SU-DHL-6 (cell line): ENCODE measurements around the gene RAB3C.

Experiments
- H2AFZ ChIP-seq: fragments of 200-600 bp; sonication (generic); 2 replicates; pipeline ENCODE4 v1.6.1; 2014; ENCODE audit warnings: low read depth, mild to moderate bottlenecking, moderate library complexity, mixed read lengths, antibody characterized with exemption, low read length; ENCODE audit not compliant: severe bottlenecking
- H3F3A ChIP-seq: fragments of 200-600 bp; shearing (Covaris generic); 2 replicates; pipeline ENCODE4 v1.6.0; 2016; ENCODE audit warnings: antibody characterized with exemption, mild to moderate bottlenecking; ENCODE audit not compliant: insufficient read depth
- H3K27ac ChIP-seq: fragments of 200-600 bp; sonication (generic); 2 replicates; pipeline ENCODE4 v1.5.1; 2016; ENCODE audit warnings: low read depth, mild to moderate bottlenecking, low read length, moderate library complexity, mixed read lengths
- H3K27me3 ChIP-seq: fragments of 200-600 bp; sonication (generic), shearing (Covaris generic); 2 replicates; pipeline ENCODE4 v1.6.0; 2014; ENCODE audit warnings: mild to moderate bottlenecking, low read length
- H3K36me3 ChIP-seq: fragments of 200-600 bp; sonication (generic); 2 replicates; pipeline ENCODE4 v1.6.1; 2014; ENCODE audit warnings: mild to moderate bottlenecking, low read length, mixed read lengths
- H3K4me2 ChIP-seq: fragments of 300-600, 200-600 bp; shearing (Covaris generic), sonication (generic); 2 replicates; pipeline ENCODE4 v1.6.0; 2014; ENCODE audit warnings: low read length, low read depth, mild to moderate bottlenecking; ENCODE audit not compliant: poor library complexity, severe bottlenecking
- H3K4me3 ChIP-seq: fragments of 200-600 bp; sonication (generic); 2 replicates; pipeline ENCODE4 v1.5.1; 2014; ENCODE audit warnings: antibody characterized with exemption, low read length, mild to moderate bottlenecking, mixed read lengths; ENCODE audit not compliant: insufficient read depth, poor library complexity, severe bottlenecking
- H3K79me2 ChIP-seq: fragments of 200-600 bp; sonication (generic); 2 replicates; pipeline ENCODE4 v1.6.1; 2014; ENCODE audit warnings: mild to moderate bottlenecking, low read length, moderate library complexity; ENCODE audit not compliant: insufficient read depth
- H3K9ac ChIP-seq: fragments of 200-600 bp; sonication (generic); 2 replicates; pipeline ENCODE4 v1.7.0; 2014; ENCODE audit warnings: mild to moderate bottlenecking, low read length
- H3K9me2 ChIP-seq: fragments of 200-600 bp; sonication (generic); replicated peaks from 2 replicates; pipeline ENCODE4 v1.6.1; 2014; ENCODE audit warnings: low read length; ENCODE audit not compliant: insufficient read depth
- H3K9me3 ChIP-seq: fragments of 200-600 bp; sonication (generic); 2 replicates; pipeline ENCODE4 v1.6.1; 2014; ENCODE audit warnings: low read length, mixed read lengths; ENCODE audit not compliant: insufficient read depth
- H4K20me1 ChIP-seq: fragments of 200-600 bp; sonication (generic); 2 replicates; pipeline ENCODE4 v1.6.1; 2014; ENCODE audit warnings: low read depth, mild to moderate bottlenecking, antibody characterized with exemption, low read length, moderate library complexity, mixed read lengths
- EZH2phosphoT487 ChIP-seq: fragments of 200-600 bp; sonication (generic), shearing (Covaris generic); conservative IDR thresholded peaks from 2 replicates; pipeline ENCODE4 v1.6.1; 2018; ENCODE audit warnings: mild to moderate bottlenecking, antibody characterized with exemption, low read length, moderate library complexity, mixed read lengths
- TF ChIP-seq, protein P1 (sequence below): fragments of 200-600 bp; sonication (generic); IDR thresholded peaks from one replicate; pipeline ENCODE4 v1.5.1; 2017; ENCODE audit warnings: antibody characterized with exemption, mild to moderate bottlenecking, low read length, moderate library complexity; ENCODE audit not compliant: insufficient read depth, poor library complexity, severe bottlenecking

The RAB3C gene

DNA sequence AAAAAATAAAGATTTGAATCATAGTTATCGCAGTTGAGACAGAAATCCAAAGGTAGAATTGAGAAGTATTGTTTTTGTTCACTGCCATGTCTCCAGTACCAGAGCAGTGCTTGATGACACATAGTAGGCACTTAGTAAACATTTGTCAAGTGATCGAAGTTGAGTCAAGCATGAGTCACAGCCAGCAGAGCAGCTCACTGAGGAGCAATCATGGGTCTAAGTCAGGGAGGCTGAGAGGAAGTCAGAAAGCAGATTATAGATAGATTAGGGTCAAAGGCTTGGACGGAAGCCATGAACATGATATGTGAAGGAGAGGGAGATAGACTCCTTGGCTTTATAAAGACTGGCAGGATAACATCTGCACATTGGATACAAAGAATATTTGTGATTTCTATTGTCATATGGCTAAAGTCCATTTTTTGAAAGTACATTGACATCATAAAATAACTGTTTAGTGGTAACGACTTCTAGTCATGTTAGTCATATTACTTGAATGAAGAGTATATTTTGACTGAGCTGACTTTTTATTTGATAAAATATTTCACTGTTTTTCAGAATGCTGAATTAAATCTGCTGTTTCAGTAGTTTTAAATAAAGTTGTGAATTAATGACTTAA is 168.5 kb downstream of the RAB3C start:
- no peaks in the 10 kb centered on the region for H3K9me2 ChIP-seq
- H3K36me3 ChIP-seq = no peaks in the 10 kb centered on the region
- no peaks in the 10 kb centered on the region for H4K20me1 ChIP-seq
- no peaks in the 10 kb centered on the region for H3K79me2 ChIP-seq
- no peak overlapping the region for H3K27ac ChIP-seq
- peaks cover 1% of the 10 kb centered on the region; the same call in 1 of the 2 replicates for H3K27me3 ChIP-seq
- no peak for TF ChIP-seq EZH2phosphoT487
- TF ChIP-seq, protein P1, sequence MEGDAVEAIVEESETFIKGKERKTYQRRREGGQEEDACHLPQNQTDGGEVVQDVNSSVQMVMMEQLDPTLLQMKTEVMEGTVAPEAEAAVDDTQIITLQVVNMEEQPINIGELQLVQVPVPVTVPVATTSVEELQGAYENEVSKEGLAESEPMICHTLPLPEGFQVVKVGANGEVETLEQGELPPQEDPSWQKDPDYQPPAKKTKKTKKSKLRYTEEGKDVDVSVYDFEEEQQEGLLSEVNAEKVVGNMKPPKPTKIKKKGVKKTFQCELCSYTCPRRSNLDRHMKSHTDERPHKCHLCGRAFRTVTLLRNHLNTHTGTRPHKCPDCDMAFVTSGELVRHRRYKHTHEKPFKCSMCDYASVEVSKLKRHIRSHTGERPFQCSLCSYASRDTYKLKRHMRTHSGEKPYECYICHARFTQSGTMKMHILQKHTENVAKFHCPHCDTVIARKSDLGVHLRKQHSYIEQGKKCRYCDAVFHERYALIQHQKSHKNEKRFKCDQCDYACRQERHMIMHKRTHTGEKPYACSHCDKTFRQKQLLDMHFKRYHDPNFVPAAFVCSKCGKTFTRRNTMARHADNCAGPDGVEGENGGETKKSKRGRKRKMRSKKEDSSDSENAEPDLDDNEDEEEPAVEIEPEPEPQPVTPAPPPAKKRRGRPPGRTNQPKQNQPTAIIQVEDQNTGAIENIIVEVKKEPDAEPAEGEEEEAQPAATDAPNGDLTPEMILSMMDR = no peak
- H3K4me3 ChIP-seq = no peak overlapping the region
- no peaks in the 10 kb centered on the region for H3K9me3 ChIP-seq
- H3F3A ChIP-seq = no peaks in the 10 kb centered on the region
- no peak overlapping the region for H2AFZ ChIP-seq
- H3K9ac ChIP-seq = no peak overlapping the region
- no peak overlapping the region for H3K4me2 ChIP-seq

DNA sequence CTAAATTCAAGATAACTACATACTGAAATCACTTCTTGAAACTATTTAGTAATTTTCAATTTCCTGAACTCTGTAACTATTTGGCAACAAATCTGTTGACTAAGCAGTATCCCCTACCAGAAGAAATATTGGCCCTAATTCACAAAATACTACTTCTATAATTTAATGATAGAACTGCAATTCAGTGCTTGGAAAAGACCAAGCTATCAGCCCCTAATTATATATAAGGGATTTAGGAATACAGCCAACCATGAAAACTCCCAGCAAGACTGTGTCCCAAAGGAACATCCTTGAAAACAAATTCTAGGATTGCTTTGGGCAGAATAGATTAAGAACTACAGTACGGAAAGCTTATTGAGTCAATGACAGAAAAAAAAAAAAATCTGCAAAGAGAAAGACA is 169.2 kb downstream of the RAB3C start:
- H3K4me2 ChIP-seq = no peak overlapping the region
- H3F3A ChIP-seq = no peaks in the 10 kb centered on the region
- H3K27me3 ChIP-seq = no peaks in the 10 kb centered on the region
- no peak overlapping the region for H2AFZ ChIP-seq
- no peaks in the 10 kb centered on the region for H4K20me1 ChIP-seq
- TF ChIP-seq, protein P1 = no peak
- no peak for TF ChIP-seq EZH2phosphoT487
- H3K36me3 ChIP-seq = no peaks in the 10 kb centered on the region
- no peak overlapping the region for H3K4me3 ChIP-seq
- H3K9ac ChIP-seq = no peak overlapping the region
- no peaks in the 10 kb centered on the region for H3K9me3 ChIP-seq
- no peaks in the 10 kb centered on the region for H3K79me2 ChIP-seq
- H3K27ac ChIP-seq = no peak overlapping the region
- no peaks in the 10 kb centered on the region for H3K9me2 ChIP-seq

DNA sequence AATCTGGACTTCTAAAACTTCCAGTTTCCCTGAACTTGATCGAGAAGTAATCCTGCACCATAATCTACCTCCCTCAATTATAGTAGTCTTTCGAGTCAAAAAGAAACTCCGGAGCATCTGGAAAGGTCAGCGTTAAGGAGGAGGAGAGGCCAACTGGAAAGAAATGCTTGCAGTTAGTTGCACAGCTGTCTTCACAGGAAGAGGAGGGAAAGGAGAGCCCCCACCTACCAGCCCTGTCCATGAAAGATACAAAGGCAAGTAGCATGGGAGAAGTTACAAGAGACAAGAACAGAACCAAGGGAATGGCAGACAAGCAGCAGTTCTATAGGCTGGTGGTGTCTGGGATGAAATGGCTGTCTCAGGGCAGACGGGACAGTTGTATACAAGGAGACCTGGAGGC is 170.6 kb downstream of the RAB3C start:
- Histone ChIP-seq H4K20me1 (no peaks in the 10 kb centered on the region), H3K9me3 (no peaks in the 10 kb centered on the region), H3K79me2 (no peaks in the 10 kb centered on the region), H3K9me2 (no peaks in the 10 kb centered on the region), H3K27ac (no peak overlapping the region), H3K4me3 (no peak overlapping the region), H3K27me3 (no peaks in the 10 kb centered on the region), H2AFZ (no peak overlapping the region), H3K9ac (no peak overlapping the region), H3K36me3 (no peaks in the 10 kb centered on the region), H3F3A (no peaks in the 10 kb centered on the region), H3K4me2 (no peak overlapping the region)
- TF ChIP-seq EZH2phosphoT487 = no peak
- TF ChIP-seq, protein P1 = no peak
